Right cardiac atrium (tissue), 5 donors: ENCODE measurements around the gene SPRY1. TPM values are rescaled to one million over a fixed set of nuclear protein-coding genes. Genes with fewer than 3 reads are reported as not detected.
A peak's percentile ranks its signal among the peaks of the same experiment; 100 is the strongest.

Experiments used
- ATAC-seq, 2 donors: fragments of 200-7000 bp; cut with Tn5 transposase; one replicate each; pipeline versions ENCODE4 v1.8.0 to v1.9.1; 2020; ENCODE audit warnings: moderate library complexity in 2 of 2, mild to moderate bottlenecking in 1 of 2
- DNase-seq, 3 donors: peaks; one replicate each; pipeline ENCODE4 v3.0.0-alpha.2; 2020
- H3K27ac ChIP-seq: one replicate; pipeline ENCODE4 v1.5.1; 2013; ENCODE audit warnings: mild to moderate bottlenecking, low read length, control low read depth, moderate library complexity
- H3K27me3 ChIP-seq: one replicate; pipeline ENCODE4 v1.6.1; 2013; ENCODE audit not compliant: control insufficient read depth, insufficient read depth
- H3K4me1 ChIP-seq: one replicate; pipeline ENCODE4 v1.6.1; 2013; ENCODE audit warnings: low read length; ENCODE audit not compliant: control insufficient read depth, insufficient read depth
- H3K4me3 ChIP-seq: one replicate; pipeline ENCODE4 v1.5.1; 2013; ENCODE audit warnings: low read length, control low read depth
- H3K9me3 ChIP-seq: one replicate; pipeline ENCODE4 v1.6.1; 2013; ENCODE audit warnings: low read length; ENCODE audit not compliant: control insufficient read depth
- WGBS: extraction: QIAGEN DNeasy Blood & Tissue Kit; methylation state at CpG from one replicate; pipeline ENCODE4 v1.1.7; 2013; 5-methylcytosine and 5-hydroxymethylcytosine counted together
- intact Hi-C, 4 donors: fragments of 100-400 bp; cut with DNase I; formaldehyde crosslinking; loops; one replicate each; pipeline versions ENCODE4 v1.11.0 to v1.14.0; 2022 to 2023
- long read RNA-seq, 4 donors: library from polyadenylated mRNA; unstranded; transcript quantifications; one replicate each; pipeline ENCODE4 v2.0.0, GENCODE V29; 2020 to 2021
- polyA plus RNA-seq: library from polyadenylated mRNA; stranded (reverse); fragments of 200-250 nt; gene quantifications from one replicate; pipeline ENCODE4 v1.2.3, GENCODE V29; 2013
- total RNA-seq, 4 donors: library from RNA; stranded (reverse); fragmentation: NEBNext Ultra II Directional; extraction: Animal tissue kit (Norgen Biotek cat#: 25700); gene quantifications; one replicate each; pipeline ENCODE4 v1.2.1, GENCODE V29; 2021
- donor health status: healthy with polysubstance abuse.
- donor health status: DM: no; HTN: yes; CAD: no.
- donor health status: DM: no; HTN: no; CAD: no.
- donor health status: DM: no; HTN: yes; CAD: no; lungs with severe emphysema.
- donor health status: DM: yes; HTN: yes; CAD: no.

Gene SPRY1
- total RNA-seq (10 to 100 TPM; 26.3 to 60.4 (median 50.0) TPM), polyA plus RNA-seq (21.3 TPM)
- long read RNA-seq, donor 1, transcript SPRY1-204 (2 exons, 1,012 nt): major isoform, 23 of 43 reads
- long read RNA-seq, donor 1, partial matches to known transcripts: 2 of 43 reads
- long read RNA-seq, donor 1, other reads (novel, unspliced or antisense): 18 of 43 reads
- long read RNA-seq, donor 2, partial matches to known transcripts: 0 of 13 reads
- long read RNA-seq, donor 2, other reads (novel, unspliced or antisense): 10 of 13 reads
- long read RNA-seq, donor 3, partial matches to known transcripts: 0 of 10 reads
- long read RNA-seq, donor 3, other reads (novel, unspliced or antisense): 6 of 10 reads
- long read RNA-seq, donor 4, partial matches to known transcripts: 0 of 14 reads
- long read RNA-seq, donor 4, other reads (novel, unspliced or antisense): 11 of 14 reads

GRCh38 chr4:123396307-123397143 lies at the start of gene SPRY1:
SPRY1 (plus strand) TSS chr4:123396795; CDS start chr4:123401592, 4,797 bp downstream.
- H3K4me3 ChIP-seq: peak within 1 kb of the TSS; percentile 63
- H3K4me1 ChIP-seq: no peaks in the 10 kb centered on the region
- ATAC-seq (peak; percentile 90 to 94), DNase-seq (peak; percentile 88 to 94 (median 90))
- no peaks in the 10 kb centered on the region for H3K9me3 ChIP-seq
- whole genome bisulfite sequencing: 1% methylated on average over 20 of the region's 20 CpGs
- intact Hi-C loops: loop anchor here in 3 of 4 donors (10.0 kb wide), 4 partner anchors 152 to 718 kb away; no protein-coding TSS in a partner anchor
- H3K27me3 ChIP-seq: no peaks in the 10 kb centered on the region
- H3K27ac ChIP-seq: peak within 1 kb of the TSS; percentile 96

- ATAC-seq (no peak), DNase-seq (no peak)
- H3K4me3 ChIP-seq: no peak overlapping the region
- no peak overlapping the region for H3K27ac ChIP-seq
- no peaks in the 10 kb centered on the region for H3K27me3 ChIP-seq
- 94% methylated on average over 5 of the region's 5 CpGs for WGBS
- H3K9me3 ChIP-seq: no peaks in the 10 kb centered on the region
- peaks cover 3% of the 10 kb centered on the region for H3K4me1 ChIP-seq
- intact Hi-C loops: loop anchor here in 1 of 4 donors (10.0 kb wide), 1 partner anchor 102 kb away; no protein-coding TSS in a partner anchor
Observed at GRCh38 chr4:123346951-123347350, 49.6 kb upstream of the SPRY1 start.

GRCh38 chr4:123348946-123349345 lies 47.6 kb upstream of the SPRY1 start:
- intact Hi-C loops: loop anchor here in 1 of 4 donors (10.0 kb wide), 1 partner anchor 104 kb away; no protein-coding TSS in a partner anchor
- ATAC-seq: no peak
- Histone ChIP-seq H3K9me3 (no peaks in the 10 kb centered on the region), H3K4me1 (no peaks in the 10 kb centered on the region), H3K27ac (no peak overlapping the region), H3K4me3 (no peak overlapping the region), H3K27me3 (no peaks in the 10 kb centered on the region)
- no peak for DNase-seq
- WGBS: 91% methylated on average over 4 of the region's 4 CpGs

GRCh38 chr4:123349421-123350190 lies 47.0 kb upstream of the SPRY1 start:
- Histone ChIP-seq H3K4me3 (no peak overlapping the region), H3K27ac (no peak overlapping the region), H3K4me1 (no peaks in the 10 kb centered on the region), H3K9me3 (no peaks in the 10 kb centered on the region), H3K27me3 (no peaks in the 10 kb centered on the region)
- 59% methylated on average over 7 of the region's 7 CpGs for WGBS
- peak; percentile 71 to 86 for ATAC-seq
- DNase-seq: no peak
- intact Hi-C loops: loop anchor here in 1 of 4 donors (10.0 kb wide), 1 partner anchor 105 kb away; no protein-coding TSS in a partner anchor

- 76% methylated on average over 5 of the region's 5 CpGs for whole genome bisulfite sequencing
- H3K27ac ChIP-seq: no peak overlapping the region
- DNase-seq: no peak
- intact Hi-C loops: no loop called here
- no peaks in the 10 kb centered on the region for H3K9me3 ChIP-seq
- H3K4me1 ChIP-seq: no peaks in the 10 kb centered on the region
- no peak for ATAC-seq
- H3K4me3 ChIP-seq: no peak overlapping the region
- no peaks in the 10 kb centered on the region for H3K27me3 ChIP-seq
Observed at GRCh38 chr4:123350191-123350544, 46.4 kb upstream of the SPRY1 start.

GRCh38 chr4:123350726-123351125 lies 45.9 kb upstream of the SPRY1 start:
- ATAC-seq (no peak), DNase-seq (no peak)
- WGBS: 98% methylated on average over 6 of the region's 6 CpGs
- intact Hi-C loops: no loop called here
- Histone ChIP-seq H3K27ac (no peak overlapping the region), H3K4me1 (no peaks in the 10 kb centered on the region), H3K27me3 (no peaks in the 10 kb centered on the region), H3K4me3 (no peak overlapping the region), H3K9me3 (no peaks in the 10 kb centered on the region)

- no peak for ATAC-seq
- H3K27me3 ChIP-seq: no peaks in the 10 kb centered on the region
- 91% methylated on average over 19 of the region's 19 CpGs for WGBS
- no peaks in the 10 kb centered on the region for H3K9me3 ChIP-seq
- intact Hi-C loops: no loop called here
- no peak for DNase-seq
- no peak overlapping the region for H3K27ac ChIP-seq
- no peak overlapping the region for H3K4me3 ChIP-seq
- no peaks in the 10 kb centered on the region for H3K4me1 ChIP-seq
Observed at GRCh38 chr4:123351713-123352112, 44.9 kb upstream of the SPRY1 start.

GRCh38 chr4:123352240-123352945 lies 44.2 kb upstream of the SPRY1 start:
- 47% methylated on average over 6 of the region's 6 CpGs for WGBS
- Histone ChIP-seq H3K27ac (peak overlapping the region; percentile 33), H3K4me3 (no peak overlapping the region), H3K4me1 (no peaks in the 10 kb centered on the region), H3K27me3 (no peaks in the 10 kb centered on the region), H3K9me3 (no peaks in the 10 kb centered on the region)
- intact Hi-C loops: no loop called here
- DNase-seq (no peak), ATAC-seq (peak in 1 of 2 donors; percentile 36)

GRCh38 chr4:123352966-123353365 lies 43.6 kb upstream of the SPRY1 start:
- H3K27me3 ChIP-seq: no peaks in the 10 kb centered on the region
- WGBS: 74% methylated on average over 1 of the region's 1 CpG
- no peaks in the 10 kb centered on the region for H3K9me3 ChIP-seq
- no peak overlapping the region for H3K27ac ChIP-seq
- no peaks in the 10 kb centered on the region for H3K4me1 ChIP-seq
- DNase-seq (no peak), ATAC-seq (no peak)
- H3K4me3 ChIP-seq: no peak overlapping the region
- intact Hi-C loops: no loop called here

- ATAC-seq (no peak), DNase-seq (no peak)
- intact Hi-C loops: no loop called here
- Histone ChIP-seq H3K4me1 (no peaks in the 10 kb centered on the region), H3K27ac (no peak overlapping the region), H3K4me3 (no peak overlapping the region), H3K9me3 (no peaks in the 10 kb centered on the region), H3K27me3 (no peaks in the 10 kb centered on the region)
- WGBS: 71% methylated on average over 6 of the region's 6 CpGs
Observed at GRCh38 chr4:123353656-123354055, 42.9 kb upstream of the SPRY1 start.
